ENCODE measurements around the gene NR2F1. TPM values are rescaled to one million over a fixed set of nuclear protein-coding genes. Genes with fewer than 3 reads are reported as not detected.
A peak's percentile ranks its signal among the peaks of the same experiment; 100 is the strongest.

Gene NR2F1
- total and polyA plus RNA-seq, 2 experiments from 2014 or later: not detected

DNA sequence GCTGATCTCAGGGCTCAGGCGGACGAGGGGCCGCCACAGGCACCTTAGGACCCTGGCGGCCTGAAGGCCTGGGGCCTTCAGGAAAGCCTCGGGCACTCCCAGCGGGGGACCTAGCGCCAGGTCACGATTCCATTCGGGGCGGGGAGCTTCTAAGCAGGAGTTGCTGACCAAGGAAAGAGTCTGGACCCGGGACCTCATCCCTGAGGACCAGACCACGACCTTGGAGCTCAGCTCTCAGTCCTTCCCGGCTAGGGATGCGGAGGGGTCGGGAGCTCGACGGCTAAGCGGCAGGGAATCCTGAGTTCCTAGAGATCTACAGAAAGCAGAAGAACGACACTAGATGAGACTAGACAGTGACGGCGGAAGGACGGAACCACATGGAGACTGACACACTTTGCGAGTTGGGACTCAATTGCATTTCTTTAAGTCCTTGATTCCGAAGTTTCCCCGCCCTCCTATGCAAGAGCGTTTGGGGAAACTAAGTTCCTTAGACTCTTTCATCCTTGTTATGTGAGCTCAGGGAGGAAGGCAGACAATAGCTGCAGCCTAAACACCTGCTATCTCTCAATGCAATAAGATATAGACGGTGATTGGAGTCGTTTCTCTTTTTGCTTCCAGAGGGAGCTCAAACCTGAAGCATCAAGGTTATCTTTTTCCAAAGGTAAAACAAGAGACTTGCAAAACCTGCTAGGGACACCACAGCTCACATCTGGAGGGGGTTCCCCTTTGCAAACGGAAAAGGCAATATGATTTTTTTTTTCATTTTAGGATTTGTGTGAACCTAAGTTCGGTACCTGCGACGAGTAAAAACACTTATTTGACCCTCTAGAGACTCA lies 11.7 kb upstream of the NR2F1 start:
- Mint-ChIP-seq H3K9me3 (peaks cover 2% of the 10 kb centered on the region; the same call in 1 of the 3 replicates), H3K27ac (no peak overlapping the region)

More for the DNA sequence above, 11.7 kb upstream of the NR2F1 start:
- peak overlapping the region; percentile 90 for H3K4me2 ChIP-seq
- no peak for TF ChIP-seq CREB1 (CRISPR knock-in tag; IDR thresholded peaks at IDR 0.05; ENCODE audit: low read depth)
- peak; percentile 8 for TF ChIP-seq EZH2phosphoT487 (IDR thresholded peaks at IDR 0.05; ENCODE audit: unreplicated experiment)
- TF ChIP-seq EZH2 (IDR thresholded peaks at IDR 0.05; ENCODE audit: low read depth, unreplicated experiment): peak; percentile 92
- TF ChIP-seq, protein P1, sequence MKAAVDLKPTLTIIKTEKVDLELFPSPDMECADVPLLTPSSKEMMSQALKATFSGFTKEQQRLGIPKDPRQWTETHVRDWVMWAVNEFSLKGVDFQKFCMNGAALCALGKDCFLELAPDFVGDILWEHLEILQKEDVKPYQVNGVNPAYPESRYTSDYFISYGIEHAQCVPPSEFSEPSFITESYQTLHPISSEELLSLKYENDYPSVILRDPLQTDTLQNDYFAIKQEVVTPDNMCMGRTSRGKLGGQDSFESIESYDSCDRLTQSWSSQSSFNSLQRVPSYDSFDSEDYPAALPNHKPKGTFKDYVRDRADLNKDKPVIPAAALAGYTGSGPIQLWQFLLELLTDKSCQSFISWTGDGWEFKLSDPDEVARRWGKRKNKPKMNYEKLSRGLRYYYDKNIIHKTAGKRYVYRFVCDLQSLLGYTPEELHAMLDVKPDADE (IDR thresholded peaks at IDR 0.05): no peak
- no peak for TF ChIP-seq STAT1 (IDR thresholded peaks at IDR 0.05; ENCODE audit: unreplicated experiment)
- no peak for TF ChIP-seq JUNB (IDR thresholded peaks at IDR 0.05; ENCODE audit: unreplicated experiment)
- TF ChIP-seq, protein P2, sequence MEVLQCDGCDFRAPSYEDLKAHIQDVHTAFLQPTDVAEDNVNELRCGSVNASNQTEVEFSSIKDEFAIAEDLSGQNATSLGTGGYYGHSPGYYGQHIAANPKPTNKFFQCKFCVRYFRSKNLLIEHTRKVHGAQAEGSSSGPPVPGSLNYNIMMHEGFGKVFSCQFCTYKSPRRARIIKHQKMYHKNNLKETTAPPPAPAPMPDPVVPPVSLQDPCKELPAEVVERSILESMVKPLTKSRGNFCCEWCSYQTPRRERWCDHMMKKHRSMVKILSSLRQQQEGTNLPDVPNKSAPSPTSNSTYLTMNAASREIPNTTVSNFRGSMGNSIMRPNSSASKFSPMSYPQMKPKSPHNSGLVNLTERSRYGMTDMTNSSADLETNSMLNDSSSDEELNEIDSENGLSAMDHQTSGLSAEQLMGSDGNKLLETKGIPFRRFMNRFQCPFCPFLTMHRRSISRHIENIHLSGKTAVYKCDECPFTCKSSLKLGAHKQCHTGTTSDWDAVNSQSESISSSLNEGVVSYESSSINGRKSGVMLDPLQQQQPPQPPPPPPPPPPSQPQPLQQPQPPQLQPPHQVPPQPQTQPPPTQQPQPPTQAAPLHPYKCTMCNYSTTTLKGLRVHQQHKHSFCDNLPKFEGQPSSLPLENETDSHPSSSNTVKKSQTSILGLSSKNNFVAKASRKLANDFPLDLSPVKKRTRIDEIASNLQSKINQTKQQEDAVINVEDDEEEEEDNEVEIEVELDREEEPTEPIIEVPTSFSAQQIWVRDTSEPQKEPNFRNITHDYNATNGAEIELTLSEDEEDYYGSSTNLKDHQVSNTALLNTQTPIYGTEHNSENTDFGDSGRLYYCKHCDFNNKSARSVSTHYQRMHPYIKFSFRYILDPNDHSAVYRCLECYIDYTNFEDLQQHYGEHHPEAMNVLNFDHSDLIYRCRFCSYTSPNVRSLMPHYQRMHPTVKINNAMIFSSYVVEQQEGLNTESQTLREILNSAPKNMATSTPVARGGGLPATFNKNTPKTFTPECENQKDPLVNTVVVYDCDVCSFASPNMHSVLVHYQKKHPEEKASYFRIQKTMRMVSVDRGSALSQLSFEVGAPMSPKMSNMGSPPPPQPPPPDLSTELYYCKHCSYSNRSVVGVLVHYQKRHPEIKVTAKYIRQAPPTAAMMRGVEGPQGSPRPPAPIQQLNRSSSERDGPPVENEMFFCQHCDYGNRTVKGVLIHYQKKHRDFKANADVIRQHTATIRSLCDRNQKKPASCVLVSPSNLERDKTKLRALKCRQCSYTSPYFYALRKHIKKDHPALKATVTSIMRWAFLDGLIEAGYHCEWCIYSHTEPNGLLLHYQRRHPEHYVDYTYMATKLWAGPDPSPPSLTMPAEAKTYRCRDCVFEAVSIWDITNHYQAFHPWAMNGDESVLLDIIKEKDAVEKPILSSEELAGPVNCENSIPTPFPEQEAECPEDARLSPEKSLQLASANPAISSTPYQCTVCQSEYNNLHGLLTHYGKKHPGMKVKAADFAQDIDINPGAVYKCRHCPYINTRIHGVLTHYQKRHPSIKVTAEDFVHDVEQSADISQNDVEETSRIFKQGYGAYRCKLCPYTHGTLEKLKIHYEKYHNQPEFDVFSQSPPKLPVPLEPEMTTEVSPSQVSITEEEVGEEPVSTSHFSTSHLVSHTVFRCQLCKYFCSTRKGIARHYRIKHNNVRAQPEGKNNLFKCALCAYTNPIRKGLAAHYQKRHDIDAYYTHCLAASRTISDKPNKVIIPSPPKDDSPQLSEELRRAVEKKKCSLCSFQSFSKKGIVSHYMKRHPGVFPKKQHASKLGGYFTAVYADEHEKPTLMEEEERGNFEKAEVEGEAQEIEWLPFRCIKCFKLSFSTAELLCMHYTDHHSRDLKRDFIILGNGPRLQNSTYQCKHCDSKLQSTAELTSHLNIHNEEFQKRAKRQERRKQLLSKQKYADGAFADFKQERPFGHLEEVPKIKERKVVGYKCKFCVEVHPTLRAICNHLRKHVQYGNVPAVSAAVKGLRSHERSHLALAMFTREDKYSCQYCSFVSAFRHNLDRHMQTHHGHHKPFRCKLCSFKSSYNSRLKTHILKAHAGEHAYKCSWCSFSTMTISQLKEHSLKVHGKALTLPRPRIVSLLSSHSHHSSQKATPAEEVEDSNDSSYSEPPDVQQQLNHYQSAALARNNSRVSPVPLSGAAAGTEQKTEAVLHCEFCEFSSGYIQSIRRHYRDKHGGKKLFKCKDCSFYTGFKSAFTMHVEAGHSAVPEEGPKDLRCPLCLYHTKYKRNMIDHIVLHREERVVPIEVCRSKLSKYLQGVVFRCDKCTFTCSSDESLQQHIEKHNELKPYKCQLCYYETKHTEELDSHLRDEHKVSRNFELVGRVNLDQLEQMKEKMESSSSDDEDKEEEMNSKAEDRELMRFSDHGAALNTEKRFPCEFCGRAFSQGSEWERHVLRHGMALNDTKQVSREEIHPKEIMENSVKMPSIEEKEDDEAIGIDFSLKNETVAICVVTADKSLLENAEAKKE (CRISPR knock-in tag; IDR thresholded peaks at IDR 0.05): no peak
- no peak for TF ChIP-seq NANOG (IDR thresholded peaks at IDR 0.05; ENCODE audit: borderline replicate concordance)
- no peak for TF ChIP-seq ZNF331 (CRISPR knock-in tag; IDR thresholded peaks at IDR 0.05; ENCODE audit: low read depth)
- no peak for TF ChIP-seq POLR2AphosphoS5 (IDR thresholded peaks at IDR 0.05; ENCODE audit: low read depth)
- no peaks in the 10 kb centered on the region for H3K9me2 ChIP-seq (ENCODE audit: insufficient read depth)
- H3K79me2 ChIP-seq (replicated peaks; ENCODE audit: insufficient read depth): no peaks in the 10 kb centered on the region
- DNase-seq (ENCODE audit: low spot score) (peak; percentile 68), ATAC-seq (peak; percentile 51)
- H3K27me3 ChIP-seq (ENCODE audit: insufficient read depth): peaks cover 99% of the 10 kb centered on the region
- peaks cover 26% of the 10 kb centered on the region for H3K27me3 Mint-ChIP-seq (ENCODE audit: insufficient read depth, low read depth, poor library complexity)
- peak overlapping the region; percentile 72 for H3K4me3 Mint-ChIP-seq
- peaks cover 42% of the 10 kb centered on the region for H3K4me1 Mint-ChIP-seq
- H3K27ac ChIP-seq (ENCODE audit: low read depth): no peak overlapping the region
- H3F3A ChIP-seq (replicated peaks; ENCODE audit: low read depth): peaks cover 49% of the 10 kb centered on the region
- H2AFZ ChIP-seq: peak overlapping the region; percentile 96
- H3K36me3 Mint-ChIP-seq (ENCODE audit: low read depth): no peaks in the 10 kb centered on the region; the same call in 2 of the 3 replicates
- H4K20me1 ChIP-seq (replicated peaks; ENCODE audit: insufficient read depth): peaks cover 39% of the 10 kb centered on the region
- H3K36me3 ChIP-seq (ENCODE audit: insufficient read depth): no peaks in the 10 kb centered on the region
- peak overlapping the region; percentile 63 for H3K4me3 ChIP-seq
- H3K4me1 ChIP-seq (ENCODE audit: insufficient read depth): peaks cover 62% of the 10 kb centered on the region
